Panc1 (cell line): ENCODE results near the gene ZNRF3. TPM values are rescaled to one million over a fixed set of nuclear protein-coding genes. Genes with fewer than 3 reads are reported as not detected.

Source experiments
- ATAC-seq: fragments of 200-7000 bp; cut with Tn5 transposase; 2 replicates; pipeline ENCODE4 v1.9.1; 2020; ENCODE audit warnings: mild to moderate bottlenecking, moderate library complexity
- BruUV-seq: library from RNA; stranded (reverse); fragments of 400-500 nt; replicated peaks from 2 replicates; lab custom pipeline; 2021; lab: Mats Ljungman, UMichigan
- CTCF ChIA-PET: fragments of 300-600 bp; sonication (Branson Sonifier 250); formaldehyde crosslinking; loops from one replicate; lab custom pipeline; 2022; ENCODE audit warnings: antibody characterized with exemption; lab: Charles Lee
- POLR2A ChIA-PET: fragments of 300-600 bp; sonication (Branson Sonifier 250); formaldehyde crosslinking; loops from one replicate; lab custom pipeline; 2022; ENCODE audit warnings: antibody characterized with exemption; lab: Charles Lee
- DNase-seq: peaks from one replicate; pipeline ENCODE4 v3.0.0-alpha.2; 2010; ENCODE audit warnings: low read depth, low spot score
- H3K27ac ChIP-seq: 2 replicates; pipeline ENCODE4 v1.5.1; 2011; ENCODE audit warnings: mild to moderate bottlenecking, low read length, inconsistent platforms
- H3K27me3 ChIP-seq: fragments of 200-500 bp; sonication (Bioruptor generic); 2 replicates; pipeline ENCODE4 v1.6.0; 2014; ENCODE audit warnings: low read length, inconsistent platforms; ENCODE audit not compliant: control insufficient read depth, insufficient read depth
- H3K36me3 ChIP-seq: fragments of 200-500 bp; sonication (Bioruptor generic); 2 replicates; pipeline ENCODE4 v1.5.1; 2014; ENCODE audit warnings: inconsistent platforms, mild to moderate bottlenecking, low read length, moderate library complexity; ENCODE audit not compliant: control insufficient read depth, insufficient read depth
- H3K4me1 ChIP-seq: 2 replicates; pipeline ENCODE4 v1.5.1; 2011; ENCODE audit warnings: inconsistent platforms, mild to moderate bottlenecking, low read length, moderate library complexity; ENCODE audit not compliant: control insufficient read depth, insufficient read depth
- H3K4me3 ChIP-seq, 2 experiments: 2 replicates each; pipeline ENCODE4 v1.5.1; 2011 to 2012; ENCODE audit warnings: low read depth in 2 of 2, low read length in 2 of 2, mild to moderate bottlenecking in 2 of 2, inconsistent platforms in 1 of 2, moderate library complexity in 1 of 2
- H3K9me3 ChIP-seq: fragments of 200-500 bp; sonication (Bioruptor generic); 2 replicates; pipeline ENCODE4 v1.5.1; 2014; ENCODE audit warnings: low read depth, mild to moderate bottlenecking, inconsistent platforms, low read length, moderate library complexity; ENCODE audit not compliant: control insufficient read depth, insufficient read depth
- CTCF ChIP-seq: fragments of 450-650 bp; IDR thresholded peaks from 2 replicates; pipeline ENCODE4 v1.5.1; 2017; ENCODE audit warnings: mild to moderate bottlenecking
- POLR2AphosphoS5 ChIP-seq: IDR thresholded peaks from 2 replicates; pipeline ENCODE4 v1.6.1; 2012; ENCODE audit warnings: mild to moderate bottlenecking, low read depth, low read length, moderate library complexity
- REST ChIP-seq, 2 experiments: IDR thresholded peaks; 2 replicates each; pipeline ENCODE4 v1.6.1; 2011 to 2012; ENCODE audit warnings: low read depth in 2 of 2, control low read depth in 1 of 2, low read length in 1 of 2, mild to moderate bottlenecking in 1 of 2, moderate library complexity in 1 of 2; ENCODE audit not compliant: insufficient read depth in 1 of 2
- SIN3A ChIP-seq: IDR thresholded peaks from 2 replicates; pipeline ENCODE4 v1.6.1; 2012; ENCODE audit warnings: low read depth, mild to moderate bottlenecking, low read length, moderate library complexity, borderline replicate concordance; ENCODE audit not compliant: insufficient read depth
- TCF7L2 ChIP-seq: IDR thresholded peaks from 2 replicates; pipeline ENCODE4 v1.6.1; 2011; ENCODE audit warnings: mild to moderate bottlenecking, low read depth, low read length, inconsistent platforms
- in situ Hi-C: cut with HindIII; loops from 2 replicates; pipeline ENCODE4 v1.10.0; 2016; ENCODE audit warnings: low sequenced_read_pairs, low pct_unique_long_range_greater_than_20kb
- intact Hi-C: fragments of 100-400 bp; cut with micrococcal nuclease; formaldehyde crosslinking; loops from one replicate; pipeline ENCODE4 v1.10.0; 2022; ENCODE audit not compliant: unreplicated experiment
- total RNA-seq: library from RNA; stranded (reverse); gene quantifications from one replicate; pipeline ENCODE4 v1.2.1, GENCODE V29; 2021; ENCODE audit not compliant: unreplicated experiment

The ZNRF3 gene
- total RNA-seq, 1 experiment from 2014 or later: 7.3 TPM

DNA sequence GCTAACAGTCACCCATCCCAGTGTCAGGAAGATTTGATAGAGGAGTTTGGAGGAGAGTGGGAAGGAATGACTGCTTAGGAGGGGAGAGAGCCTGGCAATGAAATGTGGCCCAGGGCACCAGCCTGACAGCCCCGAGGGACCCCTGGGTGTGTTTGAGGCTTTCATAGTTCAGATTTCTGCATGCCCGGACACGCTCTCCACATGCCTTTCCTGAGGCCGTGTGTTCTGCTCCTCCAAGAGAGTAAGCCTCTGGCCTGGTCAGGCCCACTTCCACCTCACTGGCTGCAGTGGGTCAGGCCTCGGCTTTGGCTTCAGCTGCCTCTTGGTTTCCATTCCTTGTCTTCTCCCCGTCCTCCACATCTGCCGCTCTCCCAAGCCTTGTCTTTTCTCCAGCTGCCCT lies 99.8 kb downstream of the ZNRF3 start:
- ChIA-PET CTCF (no interaction called here), POLR2A (no interaction called here)
- Histone ChIP-seq H3K27me3 (no peaks in the 10 kb centered on the region), H3K4me1 (peaks cover 2% of the 10 kb centered on the region; the same call in 1 of the 2 replicates), H3K36me3 (no peaks in the 10 kb centered on the region), H3K4me3 (no peak overlapping the region), H3K9me3 (no peaks in the 10 kb centered on the region), H3K27ac (no peak overlapping the region)
- no TSS peak for BruUV-seq
- TF ChIP-seq TCF7L2 (no peak), SIN3A (no peak)
- ATAC-seq (no peak), DNase-seq (no peak)
- intact Hi-C loops (no loop called here), in situ Hi-C loops (no loop called here)

GRCh38 chr22:28983788-28984441 lies 100.5 kb downstream of the ZNRF3 start:
- Histone ChIP-seq H3K27me3 (no peaks in the 10 kb centered on the region), H3K27ac (no peak overlapping the region), H3K4me3 (no peak overlapping the region), H3K4me1 (peaks cover 2% of the 10 kb centered on the region; the same call in 1 of the 2 replicates), H3K36me3 (no peaks in the 10 kb centered on the region), H3K9me3 (no peaks in the 10 kb centered on the region)
- no TSS peak for BruUV-seq
- ATAC-seq: no peak
- ChIA-PET CTCF (no interaction called here), POLR2A (no interaction called here)
- TF ChIP-seq CTCF (no peak), TCF7L2 (no peak), SIN3A (no peak), REST (IDR thresholded peaks at IDR 0.05; ENCODE audit: insufficient read depth in 1 of 2, low read depth in 2 of 2, low read length in 1 of 2) (no peak)
- DNase-seq: no peak
- intact Hi-C loops (no loop called here), in situ Hi-C loops (no loop called here)

DNA sequence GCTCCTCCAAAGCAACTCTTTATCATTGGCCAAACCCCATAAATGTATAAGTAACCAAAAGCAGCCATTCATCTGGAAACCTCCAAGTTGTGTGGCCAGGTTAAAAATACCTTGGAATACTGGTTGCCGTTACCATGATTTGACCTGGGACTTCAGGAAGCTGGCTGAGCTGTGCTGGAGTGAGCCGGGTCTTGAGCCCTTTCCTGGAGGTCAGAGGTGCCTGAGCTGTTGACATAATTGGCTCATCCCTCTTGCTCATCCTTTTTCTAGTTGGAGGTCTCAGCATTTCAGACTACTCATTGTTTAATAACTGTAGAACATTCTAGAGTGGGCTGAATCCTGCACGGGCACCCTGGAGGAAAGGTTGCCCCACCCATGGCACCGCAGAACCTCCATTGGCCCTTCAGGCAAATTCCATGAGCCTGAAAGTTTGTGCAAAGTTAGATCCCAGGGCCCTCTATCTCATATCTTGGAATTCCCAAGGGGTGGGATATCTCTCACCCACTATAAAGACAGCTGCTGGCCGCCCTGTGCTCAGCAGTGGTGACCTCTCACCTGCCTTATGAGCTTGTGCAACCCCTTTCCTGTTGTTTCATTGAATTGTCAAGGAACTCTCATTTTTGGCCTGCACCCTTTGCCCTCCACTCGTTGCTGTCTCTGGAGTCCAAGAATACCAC lies 101.2 kb downstream of the ZNRF3 start:
- H3K4me3 ChIP-seq: no peak overlapping the region
- no peak overlapping the region for H3K27ac ChIP-seq
- ChIA-PET POLR2A (no interaction called here), CTCF (no interaction called here)
- DNase-seq (no peak), ATAC-seq (no peak)
- H3K27me3 ChIP-seq: no peaks in the 10 kb centered on the region
- TF ChIP-seq POLR2AphosphoS5: no peak
- TF ChIP-seq TCF7L2: no peak
- no peak for TF ChIP-seq SIN3A
- no peak for TF ChIP-seq CTCF
- TF ChIP-seq REST (IDR thresholded peaks at IDR 0.05; ENCODE audit: insufficient read depth in 1 of 2, low read depth in 2 of 2, low read length in 1 of 2): no peak
- no peaks in the 10 kb centered on the region for H3K36me3 ChIP-seq
- H3K4me1 ChIP-seq: no peaks in the 10 kb centered on the region
- in situ Hi-C loops: no loop called here
- intact Hi-C loops: no loop called here
- BruUV-seq: no TSS peak
- no peaks in the 10 kb centered on the region for H3K9me3 ChIP-seq
